GM20431 (cell line): Measurements from ENCODE around the gene THSD7B.
"Not testable (repeated sequence)": the region's sequence is repeated elsewhere in the genome, so short reads cannot be mapped to it uniquely, and the experiment has no call there.

Experiments used
- in situ Hi-C: fragments of 300-500 bp; cut with MseI, MboI; formaldehyde crosslinking; loops from one replicate; pipeline ENCODE4 v1.15.0; 2020; ENCODE audit warnings: low sequenced_read_pairs; ENCODE audit not compliant: unreplicated experiment

The THSD7B gene

GRCh38 chr2:137570484-137570883 is 805.1 kb downstream of the THSD7B start:
- in situ Hi-C loops: no loop called here

- in situ Hi-C loops: not testable (repeated sequence)
Measured at GRCh38 chr2:137587834-137588233, 822.5 kb downstream of the THSD7B start.

GRCh38 chr2:137588578-137588977 is 823.2 kb downstream of the THSD7B start:
- in situ Hi-C loops: not testable (repeated sequence)

GRCh38 chr2:137590102-137590501 is 824.8 kb downstream of the THSD7B start:
- in situ Hi-C loops: no loop called here

GRCh38 chr2:137607722-137608318 is 842.5 kb downstream of the THSD7B start:
- in situ Hi-C loops: no loop called here

GRCh38 chr2:137638932-137639331 is 873.6 kb downstream of the THSD7B start:
- in situ Hi-C loops: no loop called here

GRCh38 chr2:137644731-137645130 is 879.4 kb downstream of the THSD7B start:
- in situ Hi-C loops: no loop called here

- in situ Hi-C loops: no loop called here
Measured at GRCh38 chr2:137654046-137654445, 888.7 kb downstream of the THSD7B start.

GRCh38 chr2:137655814-137656213 is 890.5 kb downstream of the THSD7B start:
- in situ Hi-C loops: no loop called here

GRCh38 chr2:137658433-137658832 is 893.1 kb downstream of the THSD7B start:
- in situ Hi-C loops: no loop called here

GRCh38 chr2:137659616-137660015 is 894.3 kb downstream of the THSD7B start:
- in situ Hi-C loops: no loop called here

- in situ Hi-C loops: no loop called here
Measured at GRCh38 chr2:137670111-137670510, 904.8 kb downstream of the THSD7B start.

- in situ Hi-C loops: no loop called here
Measured at GRCh38 chr2:137672989-137673552, 907.7 kb downstream of the THSD7B start.

GRCh38 chr2:137674991-137675390 is 909.6 kb downstream of the THSD7B start:
- in situ Hi-C loops: no loop called here

GRCh38 chr2:137675584-137676327 is 910.4 kb downstream of the THSD7B start:
- in situ Hi-C loops: no loop called here

GRCh38 chr2:137676346-137676745 is 911.0 kb downstream of the THSD7B start:
- in situ Hi-C loops: no loop called here

- in situ Hi-C loops: no loop called here
Measured at GRCh38 chr2:137677466-137677865, 912.1 kb downstream of the THSD7B start.

GRCh38 chr2:137689549-137689948 is 924.2 kb downstream of the THSD7B start:
- in situ Hi-C loops: no loop called here

- in situ Hi-C loops: no loop called here
Measured at GRCh38 chr2:137693534-137693933, 928.2 kb downstream of the THSD7B start.

GRCh38 chr2:137696916-137697315 is 931.6 kb downstream of the THSD7B start:
- in situ Hi-C loops: no loop called here

GRCh38 chr2:137700250-137700649 is 934.9 kb downstream of the THSD7B start:
- in situ Hi-C loops: not testable (repeated sequence)
